H9 (cell line): ENCODE data around the gene SIT1. TPM values are rescaled to one million over a fixed set of nuclear protein-coding genes. Genes with fewer than 3 reads are reported as not detected.

Experiments
- DNase-seq: peaks from one replicate; pipeline ENCODE4 v3.0.0-alpha.2; 2017
- H2AFZ ChIP-seq: one replicate; pipeline ENCODE4 v1.6.1; 2013; ENCODE audit warnings: mild to moderate bottlenecking, low read length, control low read depth, moderate library complexity
- H2AK5ac ChIP-seq: 2 replicates; pipeline ENCODE4 v1.6.1; 2013; ENCODE audit warnings: low read length, control low read depth, mixed read lengths; ENCODE audit not compliant: insufficient read length
- H2BK120ac ChIP-seq: one replicate; pipeline ENCODE4 v1.6.1; 2013; ENCODE audit warnings: low read depth, mild to moderate bottlenecking, low read length, control low read depth, inconsistent platforms; ENCODE audit not compliant: poor library complexity, severe bottlenecking
- H2BK12ac ChIP-seq: 2 replicates; pipeline ENCODE4 v1.6.1; 2013; ENCODE audit warnings: low read length, control low read depth, mixed read lengths, low read depth; ENCODE audit not compliant: insufficient read length
- H2BK15ac ChIP-seq: 2 replicates; pipeline ENCODE4 v1.6.1; 2013; ENCODE audit warnings: low read depth, low read length, control low read depth
- H2BK20ac ChIP-seq: one replicate; pipeline ENCODE4 v1.6.1; 2013; ENCODE audit warnings: low read depth, mild to moderate bottlenecking, low read length, control low read depth, inconsistent platforms; ENCODE audit not compliant: poor library complexity, severe bottlenecking
- H2BK5ac ChIP-seq: 2 replicates; pipeline ENCODE4 v1.6.1; 2013; ENCODE audit warnings: low read length, control low read depth, mixed read lengths; ENCODE audit not compliant: insufficient read length
- H3K14ac ChIP-seq: 2 replicates; pipeline ENCODE4 v1.6.1; 2013; ENCODE audit warnings: low read length, control low read depth; ENCODE audit not compliant: insufficient read depth
- H3K18ac ChIP-seq: 2 replicates; pipeline ENCODE4 v1.6.1; 2013; ENCODE audit warnings: low read depth, mild to moderate bottlenecking, mixed read lengths, low read length, control low read depth; ENCODE audit not compliant: insufficient read length
- H3K23ac ChIP-seq: 2 replicates; pipeline ENCODE4 v1.6.1; 2013; ENCODE audit warnings: low read length, control low read depth, mixed read lengths, low read depth; ENCODE audit not compliant: insufficient read length
- H3K23me2 ChIP-seq: 2 replicates; pipeline ENCODE4 v1.6.1; 2013; ENCODE audit warnings: low read depth, mild to moderate bottlenecking, mixed read lengths, low read length, control low read depth; ENCODE audit not compliant: insufficient read length, poor library complexity, severe bottlenecking
- H3K27ac ChIP-seq: 2 replicates; pipeline ENCODE4 v1.5.1; 2013; ENCODE audit warnings: low read length, control low read depth, mixed read lengths, low read depth; ENCODE audit not compliant: insufficient read length
- H3K27me3 ChIP-seq: 2 replicates; pipeline ENCODE4 v1.6.1; 2013; ENCODE audit warnings: low read length, control low read depth, inconsistent platforms; ENCODE audit not compliant: insufficient read depth
- H3K4ac ChIP-seq: 2 replicates; pipeline ENCODE4 v1.6.1; 2013; ENCODE audit warnings: low read depth, mild to moderate bottlenecking, control low read depth, inconsistent platforms, low read length, moderate library complexity
- H3K4me1 ChIP-seq: 2 replicates; pipeline ENCODE4 v1.6.1; 2013; ENCODE audit warnings: low read length, control low read depth, inconsistent platforms; ENCODE audit not compliant: insufficient read depth
- H3K4me2 ChIP-seq: 2 replicates; pipeline ENCODE4 v1.6.1; 2013; ENCODE audit warnings: low read length, control low read depth, mixed read lengths; ENCODE audit not compliant: insufficient read length, insufficient read depth
- H3K56ac ChIP-seq: 2 replicates; pipeline ENCODE4 v1.6.1; 2013; ENCODE audit warnings: low read depth, mild to moderate bottlenecking, mixed read lengths, low read length, control low read depth; ENCODE audit not compliant: insufficient read length
- H3K79me1 ChIP-seq: 2 replicates; pipeline ENCODE4 v1.6.1; 2013; ENCODE audit warnings: low read depth, mild to moderate bottlenecking, moderate library complexity, low read length, control low read depth, inconsistent platforms; ENCODE audit not compliant: insufficient read depth, poor library complexity, severe bottlenecking
- H3K79me2 ChIP-seq: 2 replicates; pipeline ENCODE4 v1.6.1; 2013; ENCODE audit warnings: low read length, control low read depth, inconsistent platforms; ENCODE audit not compliant: insufficient read depth
- H3K9ac ChIP-seq: 2 replicates; pipeline ENCODE4 v1.6.1; 2013; ENCODE audit warnings: low read length, control low read depth, mixed read lengths; ENCODE audit not compliant: insufficient read length; ENCODE audit errors: extremely low read depth
- H3K9me3 ChIP-seq: one replicate; pipeline ENCODE4 v1.6.1; 2013; ENCODE audit warnings: low read depth, low read length, inconsistent platforms; ENCODE audit not compliant: control insufficient read depth
- H3T11ph ChIP-seq: one replicate; pipeline ENCODE4 v1.6.1; 2013; ENCODE audit warnings: mild to moderate bottlenecking, low read length, control low read depth, inconsistent platforms
- H4K20me1 ChIP-seq: one replicate; pipeline ENCODE4 v1.6.1; 2013; ENCODE audit not compliant: control insufficient read depth, insufficient read length, insufficient read depth
- H4K5ac ChIP-seq: 2 replicates; pipeline ENCODE4 v1.6.1; 2013; ENCODE audit warnings: low read depth, mild to moderate bottlenecking, mixed read lengths, low read length, control low read depth; ENCODE audit not compliant: insufficient read length
- H4K8ac ChIP-seq: replicated peaks from 2 replicates; pipeline ENCODE4 v1.6.1; 2013; ENCODE audit warnings: low read length, control low read depth, mixed read lengths, low read depth; ENCODE audit not compliant: insufficient read length
- H4K91ac ChIP-seq: 2 replicates; pipeline ENCODE4 v1.6.1; 2013; ENCODE audit warnings: low read depth, mild to moderate bottlenecking, moderate library complexity, mixed read lengths, low read length, control low read depth; ENCODE audit not compliant: insufficient read length
- H3K27ac Mint-ChIP-seq, 3 experiments: 2 replicates in 2 of 3; 3 replicates in 1 of 3; pipeline ENCODE4 v1.8.0; 2020 to 2021; ENCODE audit warnings: mixed read lengths in 3 of 3, mild to moderate bottlenecking in 1 of 3, moderate library complexity in 1 of 3
- H3K27me3 Mint-ChIP-seq: 2 replicates; pipeline ENCODE4 v1.8.0; 2021; ENCODE audit warnings: low read depth, mild to moderate bottlenecking, moderate library complexity, mixed read lengths
- H3K36me3 Mint-ChIP-seq, 3 experiments: 2 replicates in 2 of 3; 3 replicates in 1 of 3; pipeline ENCODE4 v1.8.0; 2020 to 2021; ENCODE audit warnings: low read depth in 3 of 3, mixed read lengths in 3 of 3; ENCODE audit not compliant: insufficient read depth in 1 of 3
- H3K4me1 Mint-ChIP-seq, 2 experiments: 2 replicates each; pipeline ENCODE4 v1.8.0; 2020; ENCODE audit warnings: mixed read lengths in 2 of 2
- H3K4me3 Mint-ChIP-seq, 2 experiments: 2 replicates in 1 of 2; 3 replicates in 1 of 2; pipeline ENCODE4 v1.8.0; 2020 to 2021; ENCODE audit warnings: mild to moderate bottlenecking in 2 of 2, mixed read lengths in 2 of 2, moderate library complexity in 1 of 2
- H3K9me3 Mint-ChIP-seq, 2 experiments: 2 replicates in 1 of 2; 3 replicates in 1 of 2; pipeline ENCODE4 v1.8.0; 2020; ENCODE audit warnings: mild to moderate bottlenecking in 2 of 2, mixed read lengths in 2 of 2, moderate library complexity in 1 of 2
- CTCF ChIP-seq: fragments of 200-600 bp; sonication (generic); conservative IDR thresholded peaks from 3 replicates; pipeline ENCODE4 v1.8.0; 2021; ENCODE audit warnings: antibody characterized with exemption, mild to moderate bottlenecking
- WGBS: extraction: QIAGEN DNeasy Blood & Tissue Kit; methylation state at CpG from one replicate; pipeline ENCODE4 v1.1.7; 2013; ENCODE audit warnings: missing lambda C conversion rate, low lambda C conversion rate, mixed read lengths; ENCODE audit not compliant: insufficient read length; ENCODE audit errors: extremely low coverage; 5-methylcytosine and 5-hydroxymethylcytosine counted together
- total RNA-seq: library from RNA; stranded (reverse); gene quantifications from 2 replicates; pipeline ENCODE4 v1.2.1, GENCODE V29; 2021

Gene SIT1
- total RNA-seq, 1 experiment from 2014 or later = 1.6 TPM

GRCh38 chr9:35618854-35619799 lies 31.6 kb downstream of the SIT1 start:
- TF ChIP-seq CTCF = no peak
- Histone ChIP-seq H3K79me2 (no peaks in the 10 kb centered on the region), H2AFZ (no peak overlapping the region), H2BK120ac (no peak overlapping the region), H3K27me3 (peaks cover 4% of the 10 kb centered on the region; the same call in 1 of the 2 replicates), H3T11ph (no peak overlapping the region), H2BK15ac (no peak overlapping the region), H4K8ac (no peak overlapping the region), H3K27ac (no peak overlapping the region), H2BK20ac (no peak overlapping the region), H3K23ac (no peak overlapping the region), H3K4me1 (no peaks in the 10 kb centered on the region; the same call in 1 of the 2 replicates), H2BK12ac (no peak overlapping the region), H3K9me3 (no peaks in the 10 kb centered on the region), H2BK5ac (no peak overlapping the region), H3K23me2 (peaks cover 13% of the 10 kb centered on the region), H2AK5ac (no peak overlapping the region), H4K20me1 (no peaks in the 10 kb centered on the region), H4K91ac (no peak overlapping the region), H3K79me1 (no peaks in the 10 kb centered on the region), H3K14ac (no peak overlapping the region; the same call in 1 of the 2 replicates), H3K18ac (no peak overlapping the region), H4K5ac (no peak overlapping the region), H3K4ac (no peak overlapping the region), H3K56ac (no peak overlapping the region), H3K9ac (no peak overlapping the region), H3K4me2 (no peak overlapping the region)
- no CpG with 5 or more reads among the region's 17 CpGs for WGBS
- peaks cover 15 to 18% of the 10 kb centered on the region in 2 experiments for H3K4me1 Mint-ChIP-seq
- no peak overlapping the region; a peak in 1 of 5 replicates for H3K4me3 Mint-ChIP-seq
- no peak overlapping the region for H3K27ac Mint-ChIP-seq
- DNase-seq = no peak
- H3K9me3 Mint-ChIP-seq = no peaks in the 10 kb centered on the region
- peaks cover 42% of the 10 kb centered on the region for H3K27me3 Mint-ChIP-seq
- H3K36me3 Mint-ChIP-seq = no peaks in the 10 kb centered on the region
